T-cell (primary cell): Measurements from ENCODE around the gene FILIP1L. TPM values are rescaled to one million over a fixed set of nuclear protein-coding genes. Genes with fewer than 3 reads are reported as not detected.
A peak's percentile ranks its signal among the peaks of the same experiment; 100 is the strongest.

Experiments used
- ATAC-seq, 4 experiments: fragments of 200-7000 bp in 3 of 4; fragments of 150-1000 bp in 1 of 4; cut with Tn5 transposase; replicated peaks in 1 of 4; 1 replicate in 3 of 4; 2 replicates in 1 of 4; pipeline ENCODE4 v1.10.0; 2021; ENCODE audit warnings: moderate library complexity in 3 of 4, mild to moderate bottlenecking in 2 of 4, moderate number of reproducible peaks in 1 of 4
- CTCF ChIA-PET, 2 donors: fragments of 300-600 bp; sonication (Branson Sonifier 250); formaldehyde crosslinking; loops; one replicate each; lab custom pipeline; 2022; ENCODE audit warnings: antibody characterized with exemption in 2 of 2; lab: Charles Lee
- POLR2A ChIA-PET, 2 donors: fragments of 300-600 bp; sonication (Branson Sonifier 250); formaldehyde crosslinking; loops; one replicate each; lab custom pipeline; 2022; ENCODE audit warnings: antibody characterized with exemption in 2 of 2; lab: Charles Lee
- DNase-seq, 35 experiments: peaks; one replicate each; pipeline versions ENCODE4 v3.0.0 to v3.0.0-alpha.2; 2013 to 2023
- H3K27ac ChIP-seq: one replicate; pipeline ENCODE4 v1.5.1; 2013; ENCODE audit warnings: low read length
- H3K27me3 ChIP-seq, 2 experiments: replicated peaks in 1 of 2; 1 replicate in 1 of 2; 2 replicates in 1 of 2; pipeline versions ENCODE4 v1.6.1 to v1.7.0; 2013; ENCODE audit warnings: low read length in 1 of 2, mixed read lengths in 1 of 2; ENCODE audit not compliant: control insufficient read depth in 2 of 2, insufficient read depth in 2 of 2; ENCODE audit errors: extremely low read depth in 1 of 2
- H3K36me3 ChIP-seq, 2 donors: 1 replicate in 1 of 2; 2 replicates in 1 of 2; pipeline versions ENCODE4 v1.6.1 to v1.7.0; 2013; ENCODE audit warnings: low read length in 1 of 2; ENCODE audit not compliant: control insufficient read depth in 2 of 2, insufficient read depth in 1 of 2; ENCODE audit errors: extremely low read depth in 1 of 2
- H3K4me1 ChIP-seq, 2 experiments: 1 replicate in 1 of 2; 2 replicates in 1 of 2; pipeline versions ENCODE4 v1.6.1 to v1.7.0; 2013; ENCODE audit warnings: low read length in 2 of 2, mixed read lengths in 1 of 2; ENCODE audit not compliant: insufficient read depth in 2 of 2, control insufficient read depth in 1 of 2; ENCODE audit errors: extremely low read depth in 1 of 2
- H3K4me3 ChIP-seq, 2 donors: 1 replicate in 1 of 2; 2 replicates in 1 of 2; pipeline versions ENCODE4 v1.5.1 to v1.7.0; 2013; ENCODE audit warnings: mild to moderate bottlenecking in 2 of 2, low read length in 1 of 2, moderate library complexity in 1 of 2; ENCODE audit not compliant: control insufficient read depth in 1 of 2; ENCODE audit errors: extremely low read depth in 1 of 2
- H3K9me3 ChIP-seq: 2 replicates; pipeline ENCODE4 v1.7.0; 2013
- H3K27ac Mint-ChIP-seq, 2 donors: one replicate each; pipeline ENCODE4 v1.8.0; 2020 to 2021; ENCODE audit warnings: mild to moderate bottlenecking in 2 of 2, mixed read lengths in 2 of 2
- H3K27me3 Mint-ChIP-seq, 2 donors: one replicate each; pipeline ENCODE4 v1.8.0; 2021 to 2022; ENCODE audit warnings: mixed read lengths in 2 of 2
- H3K36me3 Mint-ChIP-seq: one replicate; pipeline ENCODE4 v1.8.0; 2021; ENCODE audit warnings: mixed read lengths
- H3K4me1 Mint-ChIP-seq, 3 donors: one replicate each; pipeline ENCODE4 v1.8.0; 2020 to 2022; ENCODE audit warnings: mixed read lengths in 3 of 3, mild to moderate bottlenecking in 1 of 3
- H3K4me3 Mint-ChIP-seq, 3 donors: one replicate each; pipeline ENCODE4 v1.8.0; 2020 to 2022; ENCODE audit warnings: mild to moderate bottlenecking in 3 of 3, mixed read lengths in 3 of 3, moderate library complexity in 3 of 3
- H3K9me3 Mint-ChIP-seq, 3 donors: one replicate each; pipeline ENCODE4 v1.8.0; 2020 to 2022; ENCODE audit warnings: mixed read lengths in 3 of 3
- WGBS: methylation state at CpG from one replicate; pipeline ENCODE4 v1.1.5; 2013; ENCODE audit warnings: missing lambda C conversion rate; ENCODE audit not compliant: insufficient coverage; 5-methylcytosine and 5-hydroxymethylcytosine counted together
- total RNA-seq, 35 experiments: library from RNA in 6 of 35; stranded (reverse) in 6 of 35; fragments of 120-200 nt in 1 of 35; gene quantifications; one replicate each; pipeline versions ENCODE4 v1.2.1 to v1.2.4 and lab custom pipeline; 2013 to 2026

FILIP1L gene
- total RNA-seq, 5 donors from 2014 or later (not counting 1 experiment from before 2014, with no cell fraction given), result 0.10 to 0.38 (median 0.27) TPM; not detected in 1

DNA sequence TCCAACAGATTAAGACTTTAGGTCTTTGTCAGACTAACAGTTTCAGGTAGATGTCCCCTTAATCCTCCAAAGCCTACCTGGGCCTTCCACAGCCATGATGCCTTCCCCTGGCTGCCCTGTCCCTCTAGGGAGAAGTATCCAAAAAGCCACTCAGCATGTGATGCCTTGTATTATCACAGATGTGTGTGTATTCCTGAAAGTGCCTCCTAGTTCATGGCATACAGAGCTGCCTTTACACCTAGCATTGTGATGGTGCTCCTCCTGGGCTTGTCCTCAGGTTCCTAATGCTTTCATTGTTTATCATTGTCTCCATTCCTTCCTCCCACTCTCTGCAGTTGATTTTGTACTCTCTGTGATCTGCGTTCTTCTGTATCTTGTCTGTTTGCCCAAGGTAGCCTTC lies 253.1 kb downstream of the FILIP1L start:
- peaks cover 13% of the 10 kb centered on the region for H3K36me3 Mint-ChIP-seq
- WGBS, result 100% methylated on average over 1 of the region's 1 CpG
- ATAC-seq (peak in 1 of 4 experiments; percentile 12), DNase-seq (no peak)
- ChIA-PET POLR2A (no interaction called here), CTCF (interaction anchor here in 1 of 2 donors (0.9 kb wide), 1 partner anchor 14 kb away, joined by 3 read pairs; no protein-coding TSS in a partner anchor)
- no peak overlapping the region for H3K27ac ChIP-seq
- H3K36me3 ChIP-seq, result no peaks in the 10 kb centered on the region
- no peaks in the 10 kb centered on the region for H3K27me3 Mint-ChIP-seq
- H3K4me1 Mint-ChIP-seq, result peaks cover 6 to 18% (median 10%) of the 10 kb centered on the region in 3 donors
- H3K27me3 ChIP-seq, result no peaks in the 10 kb centered on the region
- H3K9me3 Mint-ChIP-seq, result no peaks in the 10 kb centered on the region
- peaks cover 0 to 5% of the 10 kb centered on the region in 2 experiments for H3K4me1 ChIP-seq
- no peaks in the 10 kb centered on the region for H3K9me3 ChIP-seq
- H3K4me3 ChIP-seq, result no peak overlapping the region
- H3K4me3 Mint-ChIP-seq, result no peak overlapping the region
- H3K27ac Mint-ChIP-seq, result no peak overlapping the region

DNA sequence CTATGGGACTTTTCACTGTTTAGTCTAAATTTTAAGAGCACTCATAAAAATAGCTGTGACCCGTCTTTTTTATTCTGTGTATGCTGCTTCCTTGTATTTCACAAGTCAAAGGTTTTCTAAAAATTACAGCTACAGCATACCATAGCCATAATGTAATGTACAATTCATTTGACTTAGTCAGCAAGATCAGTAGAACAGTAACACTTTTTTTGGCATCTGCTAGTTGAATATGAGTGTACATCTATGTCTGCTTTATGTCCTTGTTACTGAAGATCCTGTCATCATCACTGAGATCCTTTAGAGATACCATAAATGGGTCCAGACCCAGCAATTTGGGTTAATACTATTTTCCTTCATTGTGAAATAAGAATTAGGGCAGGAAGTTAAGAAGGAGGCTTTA lies 254.5 kb downstream of the FILIP1L start:
- no peak overlapping the region for H3K4me3 ChIP-seq
- ATAC-seq (no peak), DNase-seq (no peak)
- ChIA-PET CTCF (interaction anchor here (0.6 to 0.7 kb wide), 2 partner anchors 28 to 32 kb away, joined by 3 read pairs; no protein-coding TSS in a partner anchor), POLR2A (no interaction called here)
- WGBS, result no CpG with 5 or more reads among the region's 1 CpG
- H3K9me3 Mint-ChIP-seq, result no peaks in the 10 kb centered on the region
- no peaks in the 10 kb centered on the region for H3K27me3 Mint-ChIP-seq
- H3K9me3 ChIP-seq, result no peaks in the 10 kb centered on the region
- peaks cover 0 to 4% (median 0%) of the 10 kb centered on the region in 3 donors for H3K4me1 Mint-ChIP-seq
- no peak overlapping the region for H3K4me3 Mint-ChIP-seq
- no peaks in the 10 kb centered on the region for H3K27me3 ChIP-seq
- H3K36me3 Mint-ChIP-seq, result peaks cover 16% of the 10 kb centered on the region
- no peak overlapping the region for H3K27ac ChIP-seq
- no peak overlapping the region for H3K27ac Mint-ChIP-seq
- H3K36me3 ChIP-seq, result no peaks in the 10 kb centered on the region
- H3K4me1 ChIP-seq, result no peaks in the 10 kb centered on the region

DNA sequence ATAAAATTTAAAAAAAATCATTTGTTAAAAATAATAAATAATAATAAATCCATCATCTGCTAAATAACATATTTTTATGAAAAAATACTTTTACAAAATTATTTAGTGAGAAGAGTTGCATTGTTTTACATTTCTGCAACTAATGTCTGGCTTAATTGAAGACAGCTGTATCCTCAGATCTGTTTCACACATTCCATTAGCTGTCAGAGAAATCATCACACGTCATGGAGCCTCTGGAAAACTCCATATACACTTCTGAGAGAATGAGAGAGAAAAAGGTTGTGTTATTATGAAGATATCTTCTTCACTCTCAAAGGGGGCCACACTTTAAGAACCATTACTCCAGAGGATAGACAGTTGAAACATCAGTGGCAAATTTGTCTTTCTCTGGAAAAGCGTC lies 255.8 kb downstream of the FILIP1L start:
- H3K4me1 ChIP-seq, result no peaks in the 10 kb centered on the region
- DNase-seq, result no peak
- Mint-ChIP-seq H3K36me3 (peaks cover 18% of the 10 kb centered on the region), H3K27me3 (no peaks in the 10 kb centered on the region), H3K4me3 (no peak overlapping the region), H3K4me1 (no peaks in the 10 kb centered on the region), H3K27ac (no peak overlapping the region), H3K9me3 (no peaks in the 10 kb centered on the region)
- POLR2A ChIA-PET, result no interaction called here
- no peak for ATAC-seq
- no peaks in the 10 kb centered on the region for H3K9me3 ChIP-seq
- 78% methylated on average over 1 of the region's 2 CpGs for WGBS
- no peak overlapping the region for H3K4me3 ChIP-seq
- CTCF ChIA-PET, result no interaction called here
- H3K27me3 ChIP-seq, result no peaks in the 10 kb centered on the region
- no peak overlapping the region for H3K27ac ChIP-seq
- no peaks in the 10 kb centered on the region for H3K36me3 ChIP-seq

DNA sequence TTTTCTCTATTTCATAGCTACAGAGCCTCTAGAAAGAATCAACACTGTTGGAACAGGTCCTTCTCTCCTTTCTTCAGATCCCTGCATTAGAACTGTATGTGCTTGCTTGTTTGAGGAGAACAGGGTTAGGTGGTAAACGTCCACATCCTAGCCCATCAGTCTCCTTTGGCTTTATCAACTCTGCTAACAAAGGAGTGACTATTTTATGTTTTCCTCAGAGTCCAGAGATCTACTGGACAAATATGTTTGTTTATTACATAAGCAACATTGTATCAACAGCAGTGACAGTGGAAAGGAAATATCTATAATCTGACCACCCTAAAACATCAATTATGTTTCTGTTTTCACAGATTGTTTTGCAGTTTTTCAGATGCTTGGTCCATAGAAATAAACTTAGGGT lies 257.0 kb downstream of the FILIP1L start:
- Histone ChIP-seq H3K27me3 (no peaks in the 10 kb centered on the region), H3K9me3 (no peaks in the 10 kb centered on the region), H3K36me3 (no peaks in the 10 kb centered on the region), H3K4me3 (no peak overlapping the region), H3K4me1 (no peaks in the 10 kb centered on the region), H3K27ac (no peak overlapping the region)
- DNase-seq, result no peak
- Mint-ChIP-seq H3K4me1 (no peaks in the 10 kb centered on the region), H3K4me3 (no peak overlapping the region), H3K36me3 (peaks cover 10% of the 10 kb centered on the region), H3K9me3 (no peaks in the 10 kb centered on the region), H3K27me3 (no peaks in the 10 kb centered on the region), H3K27ac (no peak overlapping the region)
- WGBS, result no CpG with 5 or more reads among the region's 1 CpG
- ChIA-PET CTCF (no interaction called here), POLR2A (no interaction called here)
- no peak for ATAC-seq

DNA sequence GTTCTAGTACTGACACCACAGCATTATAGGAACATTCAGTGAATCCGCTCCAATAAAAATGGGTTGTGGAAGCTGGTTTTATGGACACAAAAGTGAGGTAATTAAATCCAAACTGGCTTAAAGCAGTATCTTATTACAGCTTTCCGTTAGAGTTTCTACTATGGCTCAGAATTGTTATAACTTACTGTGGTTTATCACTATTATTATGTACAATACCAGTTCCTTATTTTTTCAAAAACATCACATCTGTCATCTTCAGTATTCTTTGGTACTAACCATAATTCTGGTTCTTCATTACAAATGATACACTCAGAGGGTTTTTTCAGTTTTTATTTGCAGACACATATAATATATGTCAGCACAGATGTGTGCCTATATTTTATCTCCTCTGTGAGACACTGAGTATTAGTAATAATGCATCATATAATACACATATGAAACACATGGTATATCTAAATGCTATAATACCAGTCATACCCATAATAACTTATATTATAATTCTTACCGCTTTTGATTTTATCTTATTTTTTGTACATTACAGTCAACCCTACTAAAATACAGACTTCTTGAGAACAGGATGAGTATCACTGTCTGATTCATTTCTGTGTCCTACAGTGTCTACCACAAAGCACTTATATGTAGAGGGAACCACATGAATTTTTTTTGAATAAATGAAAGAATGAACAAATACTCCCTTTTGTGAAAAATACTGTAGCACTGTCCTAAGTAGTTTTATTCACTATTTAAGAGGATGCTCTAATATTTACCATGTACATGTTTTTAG lies 257.7 kb downstream of the FILIP1L start:
- POLR2A ChIA-PET, result no interaction called here
- no peak for DNase-seq
- Mint-ChIP-seq H3K27ac (no peak overlapping the region), H3K27me3 (no peaks in the 10 kb centered on the region), H3K9me3 (no peaks in the 10 kb centered on the region), H3K36me3 (peaks cover 10% of the 10 kb centered on the region), H3K4me1 (no peaks in the 10 kb centered on the region), H3K4me3 (no peak overlapping the region)
- H3K4me3 ChIP-seq, result no peak overlapping the region
- no peaks in the 10 kb centered on the region for H3K27me3 ChIP-seq
- WGBS, result no CpG with 5 or more reads among the region's 3 CpGs
- H3K9me3 ChIP-seq, result no peaks in the 10 kb centered on the region
- ATAC-seq, result no peak
- CTCF ChIA-PET, result no interaction called here
- H3K4me1 ChIP-seq, result no peaks in the 10 kb centered on the region
- H3K36me3 ChIP-seq, result no peaks in the 10 kb centered on the region
- no peak overlapping the region for H3K27ac ChIP-seq

DNA sequence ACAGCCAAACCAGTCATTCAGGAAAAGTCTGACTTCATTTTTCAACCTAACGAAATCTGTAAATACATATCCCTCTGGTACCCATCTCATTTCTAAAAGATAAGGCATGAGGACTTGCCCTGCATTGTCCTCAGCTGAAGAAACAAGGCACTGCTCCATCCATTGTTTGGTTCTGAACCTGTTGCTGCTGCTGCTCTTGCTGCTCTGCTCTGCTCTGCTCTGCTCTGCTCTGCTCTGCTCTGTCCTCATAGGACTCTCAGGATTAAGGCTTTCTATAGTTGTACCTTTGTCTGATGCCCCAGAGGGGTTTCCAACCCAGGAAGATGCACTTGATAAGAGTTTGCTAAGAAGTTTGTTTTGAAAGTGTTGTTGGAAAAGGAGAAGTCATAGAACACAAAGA lies 258.4 kb downstream of the FILIP1L start:
- Mint-ChIP-seq H3K27ac (no peak overlapping the region), H3K9me3 (no peaks in the 10 kb centered on the region), H3K36me3 (peaks cover 10% of the 10 kb centered on the region), H3K4me3 (no peak overlapping the region), H3K4me1 (no peaks in the 10 kb centered on the region), H3K27me3 (no peaks in the 10 kb centered on the region)
- ATAC-seq (no peak), DNase-seq (no peak)
- no peaks in the 10 kb centered on the region for H3K27me3 ChIP-seq
- 88% methylated on average over 1 of the region's 1 CpG for WGBS
- no peaks in the 10 kb centered on the region for H3K9me3 ChIP-seq
- H3K27ac ChIP-seq, result no peak overlapping the region
- no peaks in the 10 kb centered on the region for H3K36me3 ChIP-seq
- H3K4me3 ChIP-seq, result no peak overlapping the region
- ChIA-PET POLR2A (no interaction called here), CTCF (no interaction called here)
- no peaks in the 10 kb centered on the region for H3K4me1 ChIP-seq
